Activated T-cell treated with anti-CD3 and anti-CD28 coated beads for 4 hours (primary cell): Measurements from ENCODE around the gene DNAH2.

Experiments
- DNase-seq: peaks from one replicate; pipeline ENCODE4 v3.0.0-alpha.2; 2020

Gene DNAH2

DNA sequence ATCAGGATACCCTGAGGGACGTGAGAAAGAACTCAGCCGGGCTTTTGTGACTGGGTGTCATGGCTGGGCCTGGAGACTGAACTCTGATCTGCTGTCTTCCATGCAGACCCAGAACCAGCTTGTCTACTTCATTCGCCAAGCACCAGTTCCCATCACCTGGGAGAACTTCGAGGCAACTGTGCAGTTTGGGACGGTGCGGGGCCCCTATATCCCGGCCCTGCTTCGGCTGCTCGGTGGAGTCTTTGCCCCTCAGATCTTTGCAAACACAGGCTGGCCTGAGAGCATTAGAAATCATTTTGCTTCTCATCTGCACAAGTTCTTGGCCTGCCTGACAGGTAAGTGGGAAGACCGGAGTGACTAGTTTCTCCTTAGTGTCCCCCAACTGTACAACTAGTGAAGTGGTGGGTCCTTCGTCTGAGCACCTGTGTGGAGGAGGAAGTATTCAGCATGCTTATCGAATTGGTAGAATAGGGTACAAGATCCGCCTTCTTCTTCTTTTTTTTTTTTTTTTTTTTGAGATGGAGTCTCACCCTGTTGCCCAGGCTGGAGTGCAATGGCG is 15.5 kb downstream of the DNAH2 start:
- DNase-seq = no peak

DNA sequence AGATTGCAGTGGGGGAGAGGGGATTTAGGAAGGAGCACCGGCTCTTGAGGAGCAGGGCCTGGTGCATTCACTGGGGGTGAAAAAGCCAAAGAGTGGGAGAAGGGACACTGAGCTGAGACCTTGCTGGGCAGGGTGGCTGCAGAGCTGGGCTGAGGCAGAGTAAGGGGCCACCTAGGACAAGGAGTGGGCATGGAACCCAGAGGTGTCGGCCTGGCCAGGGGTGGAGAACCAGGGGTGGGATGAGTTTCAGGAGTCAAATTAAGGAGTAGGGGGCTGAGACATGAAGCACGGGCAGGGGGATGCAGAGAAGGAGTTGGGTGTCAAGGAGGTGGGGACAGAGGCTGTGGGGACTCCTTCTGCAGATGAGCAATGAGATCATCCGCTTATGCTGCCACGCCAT is 20.1 kb downstream of the DNAH2 start:
- DNase-seq = no peak

DNA sequence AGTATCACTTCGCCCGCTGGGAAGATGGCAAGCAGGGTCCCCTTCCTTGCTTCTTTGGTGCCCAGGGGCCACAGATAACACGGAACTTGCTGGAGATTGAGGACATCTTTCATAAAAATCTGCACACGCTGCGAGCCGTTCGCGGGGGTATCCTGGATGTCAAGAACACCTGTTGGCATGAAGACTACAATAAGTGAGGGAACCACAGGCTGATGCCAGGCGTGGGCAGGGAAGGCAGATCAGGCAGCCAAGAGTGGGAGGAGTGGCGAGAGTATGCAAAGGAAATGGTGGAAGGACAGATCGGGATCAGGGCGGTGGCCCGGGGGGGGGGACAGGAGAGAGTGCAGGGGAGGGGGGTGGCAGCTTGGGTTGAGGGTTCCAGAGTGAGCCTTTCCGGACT is 22.2 kb downstream of the DNAH2 start:
- no peak for DNase-seq

DNA sequence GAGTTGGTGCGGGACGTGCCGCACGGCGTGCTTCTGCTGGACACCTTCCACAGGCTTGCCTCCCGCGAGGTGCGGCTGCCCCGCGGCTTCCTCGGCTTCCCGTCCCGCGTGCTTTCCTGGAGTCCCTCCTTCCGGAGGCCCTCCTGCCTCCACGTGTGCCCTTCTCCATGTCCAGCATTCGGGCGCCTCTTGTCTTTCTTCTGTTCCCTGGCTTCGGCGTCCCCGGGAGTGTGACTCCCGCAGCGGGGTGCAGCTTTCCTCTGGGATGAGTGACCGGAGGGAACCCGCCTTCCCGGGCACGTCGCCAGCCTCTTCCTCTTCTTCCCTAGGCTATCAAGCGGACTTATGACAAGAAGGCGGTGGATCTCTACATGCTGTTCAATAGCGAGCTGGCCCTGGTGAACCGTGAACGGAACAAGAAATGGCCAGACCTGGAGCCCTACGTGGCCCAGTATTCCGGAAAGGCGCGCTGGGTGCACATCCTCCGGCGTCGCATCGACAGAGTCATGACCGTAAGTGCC is 23.0 kb downstream of the DNAH2 start:
- no peak for DNase-seq

DNA sequence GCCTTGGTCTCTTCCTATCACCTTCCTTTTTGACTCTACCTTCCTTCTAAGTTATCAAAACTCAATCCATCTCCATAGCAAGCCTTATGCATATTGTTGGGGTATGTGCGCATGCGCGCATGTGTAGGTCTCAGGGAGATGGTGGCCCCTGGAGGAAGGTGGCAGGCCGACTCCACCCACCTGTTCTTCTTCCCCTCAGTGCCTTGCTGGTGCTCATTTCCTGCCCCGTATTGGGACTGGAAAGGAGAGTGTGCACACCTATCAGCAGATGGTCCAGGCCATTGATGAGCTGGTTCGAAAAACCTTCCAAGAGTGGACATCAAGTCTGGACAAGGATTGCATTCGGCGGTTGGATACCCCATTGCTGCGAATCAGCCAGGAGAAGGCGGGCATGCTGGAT is 25.2 kb downstream of the DNAH2 start:
- no peak for DNase-seq

DNA sequence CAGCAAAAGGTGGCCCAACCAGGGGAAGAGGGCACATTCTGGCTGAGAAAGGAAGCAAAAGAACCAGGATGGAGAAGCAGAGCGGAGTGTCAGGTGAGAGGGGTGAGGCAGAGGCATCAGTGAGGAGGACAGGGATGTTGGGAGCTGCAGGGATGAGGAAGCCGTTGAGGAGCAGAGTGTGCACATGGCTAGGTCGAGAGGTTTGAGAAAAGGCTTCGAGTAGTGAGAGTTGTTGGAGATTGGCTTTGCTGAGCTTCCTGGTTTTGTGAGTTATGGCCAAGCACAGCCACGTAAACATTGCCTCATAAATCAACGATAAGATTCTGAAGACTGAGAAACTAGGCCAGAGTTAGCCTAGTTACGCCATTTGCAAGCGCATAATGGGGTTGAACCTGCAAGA is 26.9 kb downstream of the DNAH2 start:
- DNase-seq = no peak

DNA sequence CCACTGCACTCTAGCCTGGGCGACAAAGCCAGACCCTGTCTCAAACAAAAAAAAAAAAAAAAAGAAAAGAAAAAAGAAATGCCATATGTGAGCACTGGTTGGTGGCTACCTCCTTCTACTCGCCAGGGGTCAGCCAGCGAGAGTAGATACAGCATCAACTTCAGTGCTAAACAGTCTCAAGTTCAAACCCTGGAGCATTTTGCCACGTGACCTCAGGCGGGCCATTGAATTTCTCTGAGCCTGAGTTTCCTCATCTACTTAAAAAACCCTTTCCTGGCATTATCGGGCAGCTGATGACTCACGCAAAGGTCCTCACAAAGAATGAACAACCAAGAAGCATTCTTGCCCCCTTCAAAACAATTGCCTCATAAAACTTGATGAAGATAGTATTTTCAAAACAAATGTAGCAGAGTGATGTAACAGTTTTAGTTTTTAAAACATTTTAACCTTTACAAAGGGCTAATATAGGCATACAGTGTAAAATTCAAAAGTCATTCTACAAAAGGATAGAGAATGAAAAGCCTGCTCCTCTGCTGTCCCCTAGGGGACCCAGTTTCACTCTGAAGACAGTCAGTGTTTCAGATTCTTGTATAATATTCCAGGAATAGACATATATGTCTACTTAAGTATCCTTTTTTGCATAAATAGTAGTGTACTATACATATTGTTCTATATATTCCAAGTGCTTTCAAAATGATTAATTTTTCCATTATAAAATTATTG is 28.4 kb downstream of the DNAH2 start:
- DNase-seq = no peak

DNA sequence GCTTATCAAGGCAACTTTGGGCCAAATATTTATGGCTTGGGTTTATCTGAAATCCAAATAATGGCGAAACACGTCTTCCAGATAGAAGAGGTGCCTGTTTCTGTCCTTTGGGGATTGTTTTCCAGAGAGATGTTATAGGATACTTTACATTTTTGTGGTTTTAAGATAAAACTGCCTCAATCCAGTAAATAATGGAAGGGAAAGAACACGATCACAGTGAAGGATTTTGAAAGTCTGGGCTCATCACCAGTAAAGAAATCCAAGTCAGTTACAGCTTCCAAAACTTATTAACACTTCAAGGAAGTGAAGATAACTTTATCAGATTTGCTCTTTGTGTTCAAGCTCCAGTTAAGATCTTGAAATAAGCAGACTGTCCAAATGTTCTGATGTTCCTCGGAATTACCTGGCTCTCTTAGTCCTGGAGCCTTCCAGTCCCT is 30.1 kb downstream of the DNAH2 start:
- DNase-seq = no peak

DNA sequence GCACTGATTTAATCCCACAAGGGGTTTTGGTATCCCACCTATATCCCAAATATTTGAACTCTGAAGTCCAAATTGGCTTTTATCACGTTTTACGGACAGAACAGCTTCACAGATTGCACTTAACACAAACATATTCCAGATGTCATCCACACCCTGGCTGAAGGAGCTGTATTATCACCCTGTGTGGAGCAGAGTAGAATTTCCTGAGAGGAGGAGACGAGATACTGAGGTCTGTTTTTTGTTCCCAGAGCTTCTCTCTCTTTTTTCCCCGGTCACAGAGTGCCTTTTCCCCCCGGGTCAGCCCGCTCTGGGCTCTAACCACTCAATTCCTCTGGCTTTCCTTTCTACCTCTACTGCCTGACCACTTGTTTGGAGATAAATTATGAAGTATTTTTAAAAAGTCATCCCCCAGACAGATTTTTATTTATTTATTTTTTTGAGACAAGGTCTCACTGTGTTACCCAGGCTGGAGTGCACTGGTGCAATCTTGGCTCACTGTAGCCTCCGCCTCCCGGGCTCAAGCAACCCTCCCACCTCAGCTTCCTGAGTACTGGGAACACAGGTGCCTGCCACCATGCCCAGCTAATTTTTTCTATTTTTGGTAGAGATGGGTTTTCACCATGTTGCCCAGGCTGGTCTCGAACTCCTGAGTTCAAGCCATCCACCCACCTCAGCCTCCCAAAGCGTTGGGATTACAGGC is 30.7 kb downstream of the DNAH2 start:
- no peak for DNase-seq

DNA sequence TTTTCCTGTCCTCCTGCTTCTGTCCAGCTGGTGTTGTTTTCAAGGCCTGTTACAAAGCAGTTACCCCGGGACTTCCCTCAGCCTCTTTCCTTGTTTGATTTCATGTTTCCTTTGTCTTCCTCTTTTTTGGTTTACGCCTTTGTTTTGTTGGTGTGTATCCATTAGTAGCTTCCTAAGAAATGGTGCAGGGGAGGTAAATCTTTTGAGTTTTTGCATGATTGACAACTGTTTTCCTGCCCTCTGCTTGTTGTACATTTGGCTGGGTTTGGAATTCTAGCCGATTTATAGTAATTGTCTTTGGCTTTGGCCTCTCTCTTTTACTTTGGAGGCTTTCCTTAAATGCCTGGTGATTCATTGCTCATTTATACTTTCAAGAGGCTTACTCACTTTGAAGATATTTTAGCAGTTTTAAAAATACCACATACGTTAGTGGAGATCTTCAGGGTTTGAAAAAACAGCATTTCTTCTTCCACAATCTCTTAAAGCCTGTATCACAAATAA is 32.8 kb downstream of the DNAH2 start:
- no peak for DNase-seq

DNA sequence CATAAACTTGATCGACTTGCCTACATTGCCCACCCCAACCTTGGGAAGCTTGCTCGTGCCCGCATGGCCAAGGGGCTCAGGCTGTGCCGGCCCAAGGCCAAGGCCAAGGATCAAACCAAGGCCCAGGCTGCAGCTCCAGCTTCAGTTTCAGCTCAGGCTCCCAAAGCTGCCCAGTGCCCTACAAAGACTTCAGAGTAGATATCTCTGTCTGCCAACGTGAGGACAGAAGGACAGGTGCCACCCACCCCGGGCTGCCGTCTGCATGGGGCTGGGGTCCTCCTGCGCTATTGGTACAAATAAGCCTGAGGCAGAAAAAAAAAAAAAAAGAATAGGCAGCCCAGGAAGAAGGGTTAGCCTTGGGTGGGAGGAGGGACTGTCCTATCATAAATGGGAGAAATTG is 37.1 kb downstream of the DNAH2 start:
- no peak for DNase-seq

DNA sequence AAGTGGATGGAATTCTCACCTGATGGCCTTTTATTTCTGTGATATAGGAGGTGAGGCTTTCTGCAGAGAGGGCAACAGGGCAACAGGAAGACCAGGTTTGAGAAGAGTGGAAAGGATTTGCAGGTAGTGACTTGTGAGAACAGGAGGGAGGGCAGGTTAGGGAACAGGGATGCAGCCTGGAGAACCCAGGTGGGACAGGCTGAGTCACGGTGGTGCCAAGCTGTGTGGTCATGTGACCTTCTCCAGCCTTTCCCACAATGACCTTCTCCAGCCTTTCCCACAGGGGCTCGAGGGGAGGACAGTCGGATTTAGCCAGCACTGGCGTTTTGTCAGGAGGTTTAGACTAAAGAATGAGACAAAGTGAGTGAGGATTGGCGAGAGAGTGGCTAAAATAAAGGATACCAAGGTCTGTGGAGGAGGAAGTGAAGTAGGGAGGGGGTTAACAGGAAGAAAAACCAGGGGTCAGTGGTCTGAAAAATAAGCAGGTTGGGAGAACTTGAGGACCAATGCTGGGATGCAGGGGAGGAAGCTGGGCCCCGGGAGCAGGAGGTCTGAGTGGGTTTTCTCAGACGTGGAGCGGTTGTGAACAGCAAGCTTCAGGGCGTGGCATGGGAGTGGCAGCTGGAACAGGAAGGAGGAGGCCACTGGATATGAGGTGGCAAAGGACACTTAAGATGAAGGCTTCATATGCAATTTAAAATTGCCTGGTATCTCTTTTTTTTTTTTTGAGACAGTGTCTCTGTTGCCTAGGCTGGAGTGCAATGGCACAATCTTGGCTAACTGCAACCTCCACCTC is 37.7 kb downstream of the DNAH2 start:
- no peak for DNase-seq

DNA sequence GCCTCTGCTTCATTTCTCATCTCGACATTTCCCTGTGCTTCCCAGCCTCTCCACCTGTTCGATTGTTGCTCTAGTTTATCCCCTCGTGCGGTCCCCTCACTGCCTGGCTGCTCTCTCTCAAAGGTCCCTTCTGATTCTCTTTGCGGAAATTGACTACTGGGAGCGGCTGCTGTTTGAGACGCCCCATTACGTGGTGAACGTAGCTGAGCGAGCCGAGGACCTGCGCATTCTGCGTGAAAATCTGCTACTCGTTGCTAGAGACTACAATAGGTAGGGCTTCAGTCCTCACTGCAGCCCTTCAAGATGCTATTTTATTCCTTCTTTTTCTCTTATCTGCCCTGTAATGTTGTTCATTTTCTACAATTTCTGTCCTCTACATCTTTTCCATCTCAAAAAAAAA is 39.4 kb downstream of the DNAH2 start:
- no peak for DNase-seq

DNA sequence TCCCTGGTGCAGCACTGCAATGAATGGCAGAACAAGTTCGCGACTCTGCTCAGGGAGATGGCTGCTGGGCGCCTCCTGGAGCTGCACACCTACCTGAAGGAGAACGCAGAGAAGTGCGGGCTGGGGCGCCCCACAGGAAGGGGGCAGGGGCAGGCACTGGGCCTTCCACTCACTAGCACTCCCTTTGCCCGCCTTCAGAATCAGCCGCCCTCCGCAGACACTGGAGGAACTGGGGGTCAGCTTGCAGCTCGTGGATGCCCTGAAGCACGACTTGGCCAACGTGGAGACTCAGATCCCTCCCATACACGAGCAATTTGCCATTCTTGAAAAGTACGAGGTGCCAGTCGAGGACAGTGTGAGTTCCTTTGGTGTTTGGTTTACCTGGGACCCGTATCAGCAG is 46.4 kb downstream of the DNAH2 start:
- DNase-seq = no peak

DNA sequence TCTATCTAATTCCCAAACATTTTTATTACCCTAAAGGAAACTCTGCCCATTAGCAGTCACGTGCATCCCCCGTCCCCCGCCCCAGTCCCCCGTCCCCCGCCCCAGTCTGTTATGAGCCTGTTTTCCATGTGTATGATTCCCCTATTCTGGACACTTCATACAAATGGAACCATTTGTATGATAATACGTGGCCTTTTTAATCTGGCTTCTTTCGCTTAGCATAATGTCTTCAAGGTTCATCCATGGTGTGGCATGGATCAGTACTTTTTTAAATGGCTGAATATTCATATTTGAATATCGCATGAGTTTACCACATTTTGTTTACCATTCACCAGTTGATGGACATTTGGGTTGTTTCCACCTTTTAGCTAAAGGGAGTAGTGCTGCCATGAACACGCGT is 49.5 kb downstream of the DNAH2 start:
- DNase-seq = no peak

DNA sequence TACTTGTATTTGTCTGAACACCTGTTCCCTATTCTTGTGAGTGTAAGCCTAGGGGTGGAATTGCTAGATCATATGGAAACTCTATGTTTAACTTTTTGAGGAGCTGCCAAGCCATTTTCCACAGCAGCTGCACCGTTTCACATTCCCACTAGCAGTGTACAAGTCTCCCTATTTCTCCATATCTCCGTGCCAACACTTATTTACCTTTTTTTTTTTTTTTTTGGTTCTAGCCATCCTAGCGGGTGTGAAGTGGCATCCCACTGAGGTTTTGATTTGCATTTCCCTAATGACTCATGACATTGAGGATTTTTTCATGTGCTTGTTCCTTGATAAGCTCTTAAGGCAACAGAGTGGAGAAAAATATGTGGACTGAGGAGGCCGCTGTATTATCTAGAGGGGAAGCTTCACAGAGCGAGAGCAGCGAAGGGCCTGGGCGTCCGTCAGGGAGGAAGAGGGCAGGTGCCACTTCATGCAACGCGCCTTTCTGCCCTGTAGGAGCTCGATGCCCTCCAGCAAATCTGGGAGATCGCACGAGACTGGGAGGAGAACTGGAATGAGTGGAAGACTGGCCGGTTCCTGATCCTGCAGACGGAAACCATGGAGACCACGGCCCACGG is 50.0 kb downstream of the DNAH2 start:
- DNase-seq = no peak

DNA sequence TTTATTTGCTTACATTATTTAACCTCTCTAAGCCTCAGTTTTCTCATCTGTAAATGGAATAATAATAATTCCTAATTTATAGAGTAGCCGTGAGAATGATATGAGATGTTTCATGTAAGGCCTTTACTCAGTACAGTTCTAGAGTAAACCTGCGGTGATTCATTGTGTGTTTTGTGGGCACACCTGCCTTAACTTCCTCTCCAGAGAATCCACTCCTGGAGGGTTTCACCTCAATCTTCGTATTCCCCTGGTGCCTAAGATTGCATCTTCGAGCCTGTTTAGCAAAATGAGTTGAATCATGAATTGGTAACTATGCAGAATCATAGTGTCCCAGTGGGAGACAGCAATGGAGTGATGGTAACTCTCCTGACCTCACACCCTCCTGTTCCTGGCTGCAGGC is 52.3 kb downstream of the DNAH2 start:
- DNase-seq = no peak

DNA sequence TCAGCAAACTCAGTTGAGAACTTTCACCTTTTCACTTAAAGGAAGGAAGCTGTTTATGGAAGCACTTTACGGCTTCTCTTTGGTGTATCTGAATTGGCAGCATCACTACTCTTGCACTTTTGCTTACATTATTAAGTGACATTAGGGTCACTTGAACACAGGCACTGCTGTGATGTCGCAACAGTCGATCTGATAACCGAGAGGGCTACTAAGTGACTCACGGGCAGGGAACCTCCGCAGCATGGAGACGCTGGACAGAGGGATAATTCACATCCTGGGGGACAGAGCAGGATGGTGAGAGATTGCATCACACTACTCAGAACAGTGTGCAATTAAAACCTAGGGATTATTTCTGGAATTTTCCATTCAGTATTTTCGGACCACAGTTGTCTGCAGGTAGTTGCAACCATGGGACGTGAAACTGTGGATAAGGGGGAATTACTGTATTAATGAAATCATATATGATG is 56.5 kb downstream of the DNAH2 start:
- no peak for DNase-seq

DNA sequence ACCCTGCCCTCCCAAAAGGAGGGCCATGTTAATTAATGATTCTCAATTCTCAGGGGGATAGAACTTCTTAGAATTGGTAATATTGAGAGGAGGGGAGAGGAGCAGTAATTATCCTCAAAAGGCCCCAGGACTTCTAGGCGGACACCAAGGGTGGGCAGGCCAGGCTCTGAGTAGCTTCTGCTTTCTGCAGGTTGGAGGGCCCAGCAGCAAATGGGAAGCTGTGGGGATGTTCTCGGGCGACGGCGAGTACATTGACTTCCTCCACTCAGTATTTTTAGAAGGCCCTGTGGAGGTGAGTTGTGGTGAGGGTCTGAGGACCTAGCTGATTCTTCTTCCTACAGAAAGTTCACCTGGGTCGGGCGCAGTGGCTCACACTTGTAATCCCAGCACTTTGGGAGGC is 57.5 kb downstream of the DNAH2 start:
- DNase-seq = no peak

DNA sequence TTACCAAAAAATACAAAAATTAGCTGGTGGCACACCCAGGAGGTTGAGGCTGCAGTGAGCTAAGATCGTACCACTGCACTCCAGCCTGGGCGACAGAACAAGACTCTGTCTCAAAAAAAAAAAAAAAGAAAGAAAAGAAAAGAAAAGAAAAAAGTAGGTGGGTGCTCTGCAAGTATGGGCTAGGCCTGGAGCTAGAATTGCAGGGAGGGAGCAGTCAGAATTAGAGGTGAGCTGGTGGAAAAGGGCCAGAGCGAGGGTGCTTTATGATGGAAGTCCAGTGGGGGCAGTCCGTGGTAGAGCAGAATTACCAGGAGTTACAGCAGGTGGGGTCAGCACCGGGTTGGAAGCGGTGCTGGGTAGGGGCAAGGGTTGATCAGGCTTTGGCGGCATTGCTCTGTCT is 59.5 kb downstream of the DNAH2 start:
- DNase-seq = no peak

DNA sequence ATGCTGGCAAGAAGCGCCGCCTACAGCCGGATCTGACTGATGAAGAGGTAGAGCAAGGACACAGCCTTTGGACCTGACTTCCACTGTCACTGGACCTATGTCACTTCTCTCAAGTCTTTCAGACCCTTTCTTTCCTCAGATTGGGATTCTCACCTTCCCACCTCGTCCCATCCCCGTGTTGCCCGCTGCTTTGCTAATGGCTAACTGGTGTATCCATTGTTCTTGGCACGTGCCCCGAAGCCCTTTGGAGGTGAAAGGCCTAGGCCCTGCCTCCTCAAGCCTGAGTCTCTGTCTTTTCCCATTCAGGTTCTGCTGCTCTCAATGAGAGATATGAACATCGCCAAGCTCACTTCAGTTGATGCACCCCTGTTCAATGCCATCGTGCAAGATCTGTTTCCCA is 63.2 kb downstream of the DNAH2 start:
- DNase-seq = no peak

DNA sequence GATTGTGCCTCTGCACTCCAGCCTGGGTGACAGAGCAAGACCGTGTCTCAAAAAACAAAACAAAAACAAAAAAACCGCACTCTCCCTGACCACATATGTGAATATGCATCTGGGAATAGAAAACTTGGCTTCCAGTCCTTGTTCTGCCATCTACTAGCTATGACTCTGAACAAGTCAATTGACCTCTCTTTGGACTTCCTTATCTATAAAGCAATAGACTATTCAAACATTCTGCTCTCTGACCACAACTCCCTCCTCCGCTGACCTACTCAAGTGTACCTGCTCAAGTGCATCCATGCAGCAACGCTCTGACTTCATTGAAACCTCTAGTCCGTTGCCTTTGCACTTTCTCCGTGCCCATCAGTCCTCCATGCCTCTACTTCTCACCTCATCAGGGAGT is 63.9 kb downstream of the DNAH2 start:
- no peak for DNase-seq

DNA sequence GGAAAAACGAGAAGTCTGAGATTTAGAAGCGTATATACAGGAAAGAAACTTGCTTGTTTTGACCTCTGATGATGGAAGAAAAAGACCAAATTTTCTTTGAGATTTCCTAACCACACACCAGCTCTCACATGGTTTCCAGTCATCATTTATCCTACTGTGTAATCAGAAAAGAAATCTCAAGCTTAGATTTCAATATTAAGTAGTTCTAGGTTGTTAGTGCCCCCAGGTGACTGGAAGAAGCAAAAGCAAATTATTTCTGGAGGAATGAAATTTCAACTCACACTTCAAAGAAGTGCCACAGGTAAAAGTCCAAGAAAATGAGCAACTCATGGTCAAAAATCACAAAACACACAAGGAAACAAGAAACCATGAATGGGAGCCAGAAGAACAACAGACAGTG is 64.7 kb downstream of the DNAH2 start:
- no peak for DNase-seq
